Activated CD4-positive, alpha-beta T cell treated with anti-CD3 and anti-CD28 coated beads, Interleukin-2, amount 10 ng/mL, durations not matched to agents 24 days and 14 days (primary cell): Measurements from ENCODE around the gene WDR91. TPM values are rescaled to one million over a fixed set of nuclear protein-coding genes. Genes with fewer than 3 reads are reported as not detected.
A peak's percentile ranks its signal among the peaks of the same experiment; 100 is the strongest.
"Not testable (repeated sequence)": the region's sequence is repeated elsewhere in the genome, so short reads cannot be mapped to it uniquely, and the experiment has no call there.

ENCODE experiments used
- DNase-seq: peaks from one replicate; pipeline ENCODE4 v3.0.0; 2022
- H3K27ac Mint-ChIP-seq: one replicate; pipeline ENCODE4 v1.8.0; 2022; ENCODE audit warnings: mild to moderate bottlenecking, mixed read lengths
- H3K27me3 Mint-ChIP-seq: one replicate; pipeline ENCODE4 v1.8.0; 2022; ENCODE audit warnings: mixed read lengths
- H3K36me3 Mint-ChIP-seq: one replicate; pipeline ENCODE4 v1.8.0; 2022; ENCODE audit warnings: low read depth, mild to moderate bottlenecking, mixed read lengths
- H3K4me1 Mint-ChIP-seq: one replicate; pipeline ENCODE4 v1.8.0; 2021; ENCODE audit warnings: mixed read lengths
- H3K4me3 Mint-ChIP-seq: one replicate; pipeline ENCODE4 v1.8.0; 2022; ENCODE audit warnings: mild to moderate bottlenecking, moderate library complexity, mixed read lengths
- H3K9me3 Mint-ChIP-seq: one replicate; pipeline ENCODE4 v1.8.0; 2021; ENCODE audit warnings: mixed read lengths
- intact Hi-C: fragments of 100-400 bp; cut with micrococcal nuclease; formaldehyde crosslinking; loops from one replicate; pipeline ENCODE4 v1.15.1; 2023
- total RNA-seq: library from RNA; stranded (reverse); gene quantifications from 2 replicates; pipeline ENCODE4 v1.2.3, GENCODE V29; 2022

WDR91 gene
- total RNA-seq, 1 donor from 2014 or later = 26.6 TPM

GRCh38 chr7:135173916-135174315, 37.4 kb downstream of the WDR91 start:
- not testable (repeated sequence) for DNase-seq, H3K27me3 Mint-ChIP-seq, H3K4me3 Mint-ChIP-seq, H3K9me3 Mint-ChIP-seq, H3K27ac Mint-ChIP-seq
- H3K4me1 Mint-ChIP-seq = peaks cover 23% of the 10 kb centered on the region
- intact Hi-C loops = loop anchor here (10.0 kb wide), 2 partner anchors 719 to 811 kb away; partner anchors contain the start of gene AKR1B1
- H3K36me3 Mint-ChIP-seq = peaks cover 14% of the 10 kb centered on the region

DNA sequence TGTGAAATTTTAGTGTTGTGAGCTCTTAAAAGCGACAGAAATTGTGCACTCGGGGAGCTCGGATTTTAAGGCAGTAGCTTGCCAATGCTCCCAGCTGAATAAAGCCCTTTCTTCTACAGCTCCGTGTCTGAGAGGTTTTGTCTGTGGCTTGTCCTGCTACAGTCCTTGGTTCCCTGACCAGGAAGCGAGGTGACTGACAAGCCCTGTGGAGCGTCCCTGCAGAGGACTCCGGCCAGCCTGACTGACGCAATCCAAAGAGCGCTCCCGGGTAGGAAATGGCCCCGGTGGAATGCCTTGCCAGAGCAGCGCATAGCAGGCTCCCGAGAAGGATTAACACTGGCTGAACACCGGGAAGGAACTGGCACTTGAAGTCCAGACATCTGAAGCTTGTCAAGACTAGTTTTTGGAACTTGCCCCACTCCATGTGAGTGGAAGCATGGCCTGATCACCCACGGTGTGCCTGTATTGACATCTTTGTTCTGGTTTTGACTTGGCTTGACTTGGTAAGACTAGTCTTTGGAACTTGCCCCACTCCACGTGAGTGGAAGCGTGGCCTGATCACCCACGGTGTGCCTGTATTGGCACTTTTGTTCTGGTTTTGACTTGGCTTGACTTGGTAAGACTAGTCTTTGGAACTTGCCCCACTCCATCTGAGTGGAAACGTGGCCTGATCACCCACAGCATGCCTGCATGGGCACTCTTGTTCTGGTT, 39.6 kb downstream of the WDR91 start:
- peaks cover 32% of the 10 kb centered on the region for H3K36me3 Mint-ChIP-seq
- peak overlapping the region; percentile 96 for H3K4me3 Mint-ChIP-seq
- not testable (repeated sequence) for DNase-seq, H3K9me3 Mint-ChIP-seq, H3K27me3 Mint-ChIP-seq
- H3K27ac Mint-ChIP-seq = peak overlapping the region; percentile 82
- peaks cover 44% of the 10 kb centered on the region for H3K4me1 Mint-ChIP-seq
- intact Hi-C loops = loop anchor here (2.0 to 10.0 kb wide), 3 partner anchors 39 to 813 kb away; partner anchors contain the start of genes AKR1B1 and WDR91

DNA sequence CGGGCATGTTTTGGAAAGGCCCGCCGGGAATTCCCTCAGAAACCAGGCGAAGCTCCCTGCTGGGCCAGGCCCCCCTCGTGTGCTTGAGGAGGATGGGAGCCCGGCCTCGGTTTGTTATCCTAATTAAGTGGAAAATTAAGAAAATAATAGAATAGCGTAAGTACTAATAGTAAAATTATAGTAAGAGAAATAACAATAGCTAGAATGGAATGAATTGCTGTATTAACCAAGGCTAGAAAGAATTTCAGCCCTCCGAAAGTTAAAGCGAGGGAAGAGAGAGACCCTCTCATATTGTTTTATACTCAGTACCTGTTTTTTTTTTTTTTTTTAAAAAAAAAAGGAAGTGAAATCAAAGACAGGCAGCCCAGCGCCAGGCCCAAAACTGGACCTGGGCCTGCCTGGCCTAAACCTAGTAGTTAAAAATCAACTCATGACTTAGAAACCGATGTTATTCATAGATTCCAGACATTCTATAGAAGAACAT, 40.3 kb downstream of the WDR91 start:
- Mint-ChIP-seq H3K27ac (peak overlapping the region; percentile 91), H3K4me3 (peak overlapping the region; percentile 96), H3K36me3 (peaks cover 37% of the 10 kb centered on the region), H3K4me1 (peaks cover 46% of the 10 kb centered on the region)
- intact Hi-C loops = loop anchor here (1.0 to 10.0 kb wide), 8 partner anchors 23 to 814 kb away; partner anchors contain the start of genes AGBL3, AKR1B1, BPGM and CNOT4
- DNase-seq, H3K27me3 Mint-ChIP-seq, H3K9me3 Mint-ChIP-seq: not testable (repeated sequence)

- no peaks in the 10 kb centered on the region for H3K27me3 Mint-ChIP-seq
- intact Hi-C loops = loop anchor here (1.0 to 10.0 kb wide), 8 partner anchors 22 to 814 kb away; partner anchors contain the start of genes AGBL3, AKR1B1, BPGM and CNOT4
- no peaks in the 10 kb centered on the region for H3K9me3 Mint-ChIP-seq
- H3K4me3 Mint-ChIP-seq = peak within 1 kb of the TSS; percentile 96
- DNase-seq = peak; percentile 96
- peaks cover 40% of the 10 kb centered on the region for H3K36me3 Mint-ChIP-seq
- H3K27ac Mint-ChIP-seq = peak within 1 kb of the TSS; percentile 95
- H3K4me1 Mint-ChIP-seq = peaks cover 46% of the 10 kb centered on the region
Measured at GRCh38 chr7:135170274-135170997, 40.9 kb downstream of the WDR91 start, which contains the start of gene CYREN. Gene CYREN, minus strand, starts transcription at chr7:135170707. Its CDS starts 1,785 bp downstream, at chr7:135168922.

GRCh38 chr7:135169964-135170273, 41.4 kb downstream of the WDR91 start:
- Mint-ChIP-seq H3K36me3 (peaks cover 44% of the 10 kb centered on the region), H3K27ac (peak overlapping the region; percentile 95), H3K27me3 (no peaks in the 10 kb centered on the region), H3K9me3 (no peaks in the 10 kb centered on the region), H3K4me3 (peak overlapping the region; percentile 96), H3K4me1 (peaks cover 46% of the 10 kb centered on the region)
- intact Hi-C loops = loop anchor here (1.0 to 10.0 kb wide), 9 partner anchors 10 to 815 kb away; partner anchors contain the start of genes AGBL3, AKR1B1, BPGM and CNOT4
- no peak for DNase-seq

DNA sequence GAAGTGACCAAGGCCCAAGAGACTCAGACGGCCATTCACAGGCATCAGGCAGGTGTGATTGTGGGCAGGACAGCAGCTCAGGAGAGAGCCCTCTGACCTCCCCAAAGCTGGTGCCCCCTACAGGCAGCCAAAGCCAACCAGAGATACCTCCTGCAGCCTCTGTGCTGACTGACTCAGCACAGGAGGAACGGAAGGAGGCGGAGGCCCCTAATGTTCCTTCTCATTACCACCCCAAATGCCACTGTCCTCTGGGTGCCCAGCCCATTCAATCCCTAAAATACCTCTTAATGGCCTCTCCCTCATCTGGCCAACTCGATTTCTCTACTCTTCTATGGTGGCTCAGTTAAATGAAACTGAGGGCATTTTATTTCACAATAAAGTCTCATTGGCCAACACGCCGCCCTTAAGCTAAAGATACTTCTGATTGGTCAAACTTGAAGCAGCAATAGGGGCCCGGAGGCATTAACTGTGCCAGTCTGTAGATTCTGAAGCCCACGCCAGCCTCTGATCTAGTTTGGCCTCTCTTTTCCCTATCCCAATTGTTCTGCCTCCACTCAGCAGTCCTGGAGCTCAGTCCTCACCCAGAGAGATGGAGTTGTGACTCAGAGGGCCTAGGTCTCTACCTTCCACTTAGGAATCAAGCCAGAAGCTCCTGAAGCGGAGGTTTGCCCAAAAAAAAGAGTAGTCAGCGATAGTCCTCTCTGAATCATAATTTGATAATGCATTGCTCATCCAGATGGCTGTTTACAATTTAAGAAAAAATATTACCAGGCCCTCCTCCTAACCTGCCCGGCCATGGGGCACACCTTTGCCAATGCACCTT, 42.0 kb downstream of the WDR91 start:
- no peaks in the 10 kb centered on the region for H3K27me3 Mint-ChIP-seq
- H3K27ac Mint-ChIP-seq = peak overlapping the region; percentile 95
- peak overlapping the region; percentile 96 for H3K4me3 Mint-ChIP-seq
- intact Hi-C loops = loop anchor here (1.0 kb wide), 1 partner anchor 9 kb away; no protein-coding TSS in a partner anchor
- peaks cover 46% of the 10 kb centered on the region for H3K36me3 Mint-ChIP-seq
- peaks cover 46% of the 10 kb centered on the region for H3K4me1 Mint-ChIP-seq
- no peaks in the 10 kb centered on the region for H3K9me3 Mint-ChIP-seq
- DNase-seq = peak; percentile 86

- peak overlapping the region; percentile 95 for H3K27ac Mint-ChIP-seq
- DNase-seq = no peak
- peak overlapping the region; percentile 96 for H3K4me3 Mint-ChIP-seq
- no peaks in the 10 kb centered on the region for H3K27me3 Mint-ChIP-seq
- intact Hi-C loops = loop anchor here (1.0 kb wide), 1 partner anchor 8 kb away; no protein-coding TSS in a partner anchor
- H3K4me1 Mint-ChIP-seq = peaks cover 46% of the 10 kb centered on the region
- no peaks in the 10 kb centered on the region for H3K9me3 Mint-ChIP-seq
- peaks cover 52% of the 10 kb centered on the region for H3K36me3 Mint-ChIP-seq
Measured at GRCh38 chr7:135168489-135169140, 42.7 kb downstream of the WDR91 start.

- DNase-seq = peak; percentile 69
- Mint-ChIP-seq H3K36me3 (peaks cover 53% of the 10 kb centered on the region), H3K27me3 (no peaks in the 10 kb centered on the region), H3K4me3 (peak overlapping the region; percentile 47), H3K4me1 (peaks cover 46% of the 10 kb centered on the region), H3K9me3 (peaks cover under 1% of the 10 kb centered on the region), H3K27ac (peak overlapping the region; percentile 95)
- intact Hi-C loops = no loop called here
Measured at GRCh38 chr7:135168001-135168400, 43.3 kb downstream of the WDR91 start.

DNA sequence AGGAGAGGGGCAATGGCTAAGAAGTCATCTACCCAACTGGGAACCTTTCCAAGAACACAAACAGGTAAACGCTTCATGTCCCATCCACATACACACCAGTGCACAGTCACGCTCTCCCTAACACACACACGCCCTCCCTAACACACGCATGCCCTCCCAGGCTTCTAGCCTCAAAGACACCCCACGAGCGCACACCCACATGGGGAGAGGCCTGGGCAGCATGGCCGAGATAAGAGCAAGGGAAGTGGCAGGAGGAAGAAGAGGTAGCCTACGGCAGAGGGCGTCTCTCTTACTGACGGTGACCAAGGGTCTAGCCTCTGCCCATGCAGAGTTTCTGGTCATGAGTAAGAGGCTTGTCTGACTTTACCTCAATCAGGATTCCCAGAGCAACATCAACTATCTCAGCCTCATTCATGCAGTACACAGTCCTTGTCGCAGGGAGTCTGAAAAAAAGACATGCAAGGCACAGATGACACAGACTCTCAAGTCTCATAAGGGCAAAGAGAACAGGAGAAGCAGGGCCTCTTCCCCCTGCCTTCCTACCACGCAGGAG, 43.9 kb downstream of the WDR91 start:
- no peak for DNase-seq
- peaks cover 59% of the 10 kb centered on the region for H3K36me3 Mint-ChIP-seq
- peaks cover 46% of the 10 kb centered on the region for H3K4me1 Mint-ChIP-seq
- intact Hi-C loops = no loop called here
- peaks cover 4% of the 10 kb centered on the region for H3K9me3 Mint-ChIP-seq
- peak overlapping the region; percentile 45 for H3K4me3 Mint-ChIP-seq
- H3K27me3 Mint-ChIP-seq = no peaks in the 10 kb centered on the region
- H3K27ac Mint-ChIP-seq = peak overlapping the region; percentile 46

DNA sequence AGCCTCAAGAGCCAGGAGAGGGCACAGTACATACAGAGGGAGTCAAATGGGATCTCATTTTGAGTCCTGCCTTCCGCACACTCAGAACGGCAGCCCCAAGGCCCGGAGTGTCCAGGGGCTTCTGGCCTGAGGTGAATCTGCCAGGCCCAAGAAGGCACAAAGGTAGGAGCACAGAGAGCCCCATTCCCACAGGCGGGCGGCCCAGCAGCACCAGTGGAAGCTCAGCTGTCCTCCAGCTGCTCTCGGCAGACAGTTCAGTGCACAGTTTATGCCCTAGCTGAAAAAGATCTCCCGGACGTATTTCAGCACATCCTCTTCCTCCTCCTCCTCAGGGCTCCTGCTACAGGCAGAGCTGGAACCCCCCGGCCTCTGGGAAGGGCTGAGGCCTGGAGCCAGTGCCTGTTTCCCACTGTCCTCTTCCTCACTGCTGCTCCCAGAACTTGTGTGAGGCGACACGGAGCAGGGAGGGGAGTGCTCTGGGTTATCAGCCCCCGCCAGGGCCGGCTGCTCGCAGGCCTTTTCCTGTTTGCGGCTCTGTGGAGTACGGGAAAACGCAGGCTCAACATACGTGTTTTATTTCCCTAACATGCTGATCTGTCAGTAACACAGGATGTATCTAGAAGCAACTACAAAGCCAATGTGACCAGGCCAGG, 44.9 kb downstream of the WDR91 start:
- intact Hi-C loops = no loop called here
- peaks cover 40% of the 10 kb centered on the region for H3K4me1 Mint-ChIP-seq
- no peak for DNase-seq

DNA sequence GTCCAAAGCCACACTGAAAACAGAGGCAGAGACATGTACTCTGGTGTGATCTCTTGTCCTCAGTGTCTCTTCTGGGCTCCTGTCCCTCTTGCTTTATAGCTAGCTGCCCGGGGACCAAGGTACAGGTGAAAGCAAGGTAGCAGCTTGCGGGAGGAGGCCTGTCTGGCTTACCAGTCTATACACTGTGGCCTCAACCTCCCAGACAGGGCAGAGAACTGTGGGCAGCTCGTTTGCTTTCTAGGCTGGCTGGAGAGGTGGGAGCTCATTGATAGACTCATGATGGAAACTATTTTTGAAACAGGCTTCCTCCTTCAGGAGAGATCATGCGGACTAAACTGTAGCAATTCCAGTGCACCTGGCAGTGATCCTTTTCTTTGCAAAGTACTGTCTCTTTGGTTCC, 45.5 kb downstream of the WDR91 start:
- H3K36me3 Mint-ChIP-seq = peaks cover 75% of the 10 kb centered on the region
- intact Hi-C loops = no loop called here
- H3K4me1 Mint-ChIP-seq = peaks cover 41% of the 10 kb centered on the region
- no peak overlapping the region for H3K4me3 Mint-ChIP-seq
- peak overlapping the region; percentile 34 for H3K27ac Mint-ChIP-seq
- DNase-seq = no peak
- no peaks in the 10 kb centered on the region for H3K27me3 Mint-ChIP-seq
- H3K9me3 Mint-ChIP-seq = peaks cover 15% of the 10 kb centered on the region

More for the DNA sequence above, 44.9 kb downstream of the WDR91 start:
- H3K9me3 Mint-ChIP-seq = peaks cover 10% of the 10 kb centered on the region
- H3K27me3 Mint-ChIP-seq = no peaks in the 10 kb centered on the region
- no peak overlapping the region for H3K4me3 Mint-ChIP-seq
- peaks cover 69% of the 10 kb centered on the region for H3K36me3 Mint-ChIP-seq
- peak overlapping the region; percentile 36 for H3K27ac Mint-ChIP-seq

- Mint-ChIP-seq H3K36me3 (peaks cover 81% of the 10 kb centered on the region), H3K27me3 (no peaks in the 10 kb centered on the region), H3K27ac (no peak overlapping the region), H3K4me3 (no peak overlapping the region), H3K4me1 (peaks cover 48% of the 10 kb centered on the region), H3K9me3 (peaks cover 18% of the 10 kb centered on the region)
- intact Hi-C loops = no loop called here
- DNase-seq = no peak
Measured at GRCh38 chr7:135164357-135165061, 46.8 kb downstream of the WDR91 start.
